ENCODE results near the gene ANO6. TPM values are rescaled to one million over a fixed set of nuclear protein-coding genes. Genes with fewer than 3 reads are reported as not detected.
A peak's percentile ranks its signal among the peaks of the same experiment; 100 is the strongest.
"Not testable (repeated sequence)": the region's sequence is repeated elsewhere in the genome, so short reads cannot be mapped to it uniquely, and the experiment has no call there.

ANO6 gene
- total RNA-seq, 1 donor from 2014 or later = 32.0 TPM

GRCh38 chr12:45232146-45232755 lies 16.4 kb downstream of the ANO6 start:
- TF ChIP-seq, protein P1, sequence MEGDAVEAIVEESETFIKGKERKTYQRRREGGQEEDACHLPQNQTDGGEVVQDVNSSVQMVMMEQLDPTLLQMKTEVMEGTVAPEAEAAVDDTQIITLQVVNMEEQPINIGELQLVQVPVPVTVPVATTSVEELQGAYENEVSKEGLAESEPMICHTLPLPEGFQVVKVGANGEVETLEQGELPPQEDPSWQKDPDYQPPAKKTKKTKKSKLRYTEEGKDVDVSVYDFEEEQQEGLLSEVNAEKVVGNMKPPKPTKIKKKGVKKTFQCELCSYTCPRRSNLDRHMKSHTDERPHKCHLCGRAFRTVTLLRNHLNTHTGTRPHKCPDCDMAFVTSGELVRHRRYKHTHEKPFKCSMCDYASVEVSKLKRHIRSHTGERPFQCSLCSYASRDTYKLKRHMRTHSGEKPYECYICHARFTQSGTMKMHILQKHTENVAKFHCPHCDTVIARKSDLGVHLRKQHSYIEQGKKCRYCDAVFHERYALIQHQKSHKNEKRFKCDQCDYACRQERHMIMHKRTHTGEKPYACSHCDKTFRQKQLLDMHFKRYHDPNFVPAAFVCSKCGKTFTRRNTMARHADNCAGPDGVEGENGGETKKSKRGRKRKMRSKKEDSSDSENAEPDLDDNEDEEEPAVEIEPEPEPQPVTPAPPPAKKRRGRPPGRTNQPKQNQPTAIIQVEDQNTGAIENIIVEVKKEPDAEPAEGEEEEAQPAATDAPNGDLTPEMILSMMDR (conservative IDR thresholded peaks at IDR 0.05) = no peak
- Mint-ChIP-seq H3K36me3 (ENCODE audit: low read depth) (peaks cover 12% of the 10 kb centered on the region), H3K4me1 (peaks cover 49% of the 10 kb centered on the region), H3K4me3 (no peak overlapping the region), H3K9me3 (peaks cover 3% of the 10 kb centered on the region), H3K27ac (ENCODE audit: unreplicated experiment) (peak overlapping the region; percentile 7), H3K27me3 (ENCODE audit: low read depth) (no peaks in the 10 kb centered on the region)
- no peak for DNase-seq (ENCODE audit: low read depth, low spot score)

- Mint-ChIP-seq H3K4me3 (no peak overlapping the region), H3K27ac (ENCODE audit: unreplicated experiment) (peak overlapping the region; percentile 7), H3K27me3 (ENCODE audit: low read depth) (no peaks in the 10 kb centered on the region), H3K4me1 (peaks cover 43% of the 10 kb centered on the region), H3K36me3 (ENCODE audit: low read depth) (peaks cover 12% of the 10 kb centered on the region), H3K9me3 (peaks cover 3% of the 10 kb centered on the region)
- TF ChIP-seq, protein P1 (conservative IDR thresholded peaks at IDR 0.05) = no peak
- DNase-seq (ENCODE audit: low read depth, low spot score) = no peak
Observed at GRCh38 chr12:45232756-45233372, 17.0 kb downstream of the ANO6 start.

DNA sequence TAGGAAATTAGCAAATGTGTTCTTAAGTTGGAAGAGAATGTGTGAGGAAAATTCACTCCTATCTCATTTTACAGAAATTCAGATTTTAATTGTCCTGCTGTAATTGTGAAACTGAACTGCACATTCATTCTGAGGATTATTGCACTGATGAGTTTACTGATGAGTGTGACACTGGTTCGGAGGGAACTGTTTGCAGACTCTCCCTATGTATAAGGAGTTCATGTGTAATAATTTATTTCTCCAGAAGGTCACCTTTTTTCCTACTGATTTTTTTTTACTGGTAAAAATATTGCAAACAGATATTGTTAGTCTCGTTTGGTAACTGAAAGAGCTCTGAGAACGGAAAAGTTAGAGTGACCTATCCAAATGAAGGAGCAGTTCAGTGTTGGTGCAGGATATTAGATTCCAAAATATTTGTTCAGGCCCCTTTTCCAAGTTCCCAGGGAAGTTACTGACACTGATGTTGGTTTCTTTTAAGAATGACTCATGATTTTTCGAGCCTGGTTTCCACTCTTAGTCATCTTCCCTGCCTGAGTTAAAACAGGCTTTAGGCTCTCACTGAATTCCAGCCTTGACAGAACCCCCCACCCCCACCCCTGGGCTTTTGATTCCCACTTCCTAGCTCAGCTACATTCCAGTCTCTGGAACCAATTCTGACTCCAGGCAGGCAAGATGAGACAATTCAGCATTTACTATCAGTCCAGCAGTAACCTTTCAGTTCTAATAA lies 18.4 kb downstream of the ANO6 start:
- Mint-ChIP-seq H3K36me3 (ENCODE audit: low read depth) (peaks cover 13% of the 10 kb centered on the region), H3K27ac (ENCODE audit: unreplicated experiment) (peak overlapping the region; percentile 90), H3K4me1 (peaks cover 46% of the 10 kb centered on the region), H3K4me3 (no peak overlapping the region), H3K9me3 (peaks cover 3% of the 10 kb centered on the region), H3K27me3 (ENCODE audit: low read depth) (no peaks in the 10 kb centered on the region)
- no peak for DNase-seq (ENCODE audit: low read depth, low spot score)
- TF ChIP-seq, protein P1 (conservative IDR thresholded peaks at IDR 0.05) = peak; percentile 23

GRCh38 chr12:45235087-45236025 lies 19.5 kb downstream of the ANO6 start:
- Mint-ChIP-seq H3K9me3 (peaks cover 3% of the 10 kb centered on the region), H3K4me1 (peaks cover 53% of the 10 kb centered on the region), H3K4me3 (no peak overlapping the region), H3K27me3 (ENCODE audit: low read depth) (no peaks in the 10 kb centered on the region), H3K27ac (ENCODE audit: unreplicated experiment) (peak overlapping the region; percentile 90), H3K36me3 (ENCODE audit: low read depth) (peaks cover 10% of the 10 kb centered on the region)
- TF ChIP-seq, protein P1 (conservative IDR thresholded peaks at IDR 0.05) = no peak
- DNase-seq (ENCODE audit: low read depth, low spot score) = no peak

DNA sequence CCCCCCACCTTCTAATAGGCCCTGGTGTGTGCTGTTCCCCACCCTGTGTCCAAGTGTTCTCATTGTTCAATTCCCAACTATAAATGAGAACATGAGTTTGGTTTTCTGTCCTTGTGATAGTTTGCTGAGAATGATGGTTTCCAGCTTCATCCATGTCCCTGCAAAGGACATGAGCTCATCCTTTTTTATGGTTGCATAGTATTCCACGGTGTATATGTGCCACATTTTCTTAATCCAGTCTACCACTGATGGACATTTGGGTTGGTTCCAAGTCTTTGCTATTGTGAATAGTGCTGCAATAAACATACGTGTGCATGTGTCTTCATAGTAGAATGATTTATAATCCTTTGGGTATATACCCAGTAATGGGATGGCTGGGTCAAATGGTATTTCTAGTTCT lies 20.5 kb downstream of the ANO6 start:
- H3K27me3 Mint-ChIP-seq (ENCODE audit: low read depth); H3K4me3 Mint-ChIP-seq: not testable (repeated sequence)
- H3K4me1 Mint-ChIP-seq = peaks cover 57% of the 10 kb centered on the region

More for the DNA sequence above, 20.5 kb downstream of the ANO6 start:
- not testable (repeated sequence) for H3K27ac Mint-ChIP-seq (ENCODE audit: unreplicated experiment); DNase-seq (ENCODE audit: low read depth, low spot score); H3K9me3 Mint-ChIP-seq
- H3K36me3 Mint-ChIP-seq (ENCODE audit: low read depth) = peaks cover 14% of the 10 kb centered on the region

Measured in neural crest cell (in vitro differentiated cells).